C4-2B (cell line): ENCODE results near the gene SPATA21.

Experiments
- CTCF ChIP-seq: fragments of 450-650 bp; conservative IDR thresholded peaks from 2 replicates; pipeline ENCODE4 v1.5.1; 2017; ENCODE audit warnings: mild to moderate bottlenecking
- ZFX ChIP-seq: fragments of 450-650 bp; IDR thresholded peaks from 2 replicates; pipeline ENCODE4 v1.6.1; 2017

GRCh38 chr1:16406868-16407267, 30.4 kb downstream of the SPATA21 start:
- TF ChIP-seq CTCF (no peak), ZFX (no peak)
